ENCODE results near the gene GPR151. TPM values are rescaled to one million over a fixed set of nuclear protein-coding genes. Genes with fewer than 3 reads are reported as not detected.
A peak's percentile ranks its signal among the peaks of the same experiment; 100 is the strongest.

Gene GPR151
- total RNA-seq, 2 donors from 2014 or later, result 5.1 to 13.6 TPM

- Histone ChIP-seq H3K36me3 (ENCODE audit: control insufficient read depth, insufficient read depth, low read length) (no peaks in the 10 kb centered on the region), H3K9me3 (ENCODE audit: control insufficient read depth, low read length) (no peaks in the 10 kb centered on the region), H3K4me1 (ENCODE audit: control insufficient read depth, insufficient read depth, low read length) (no peaks in the 10 kb centered on the region), H3K4me3 (ENCODE audit: low read length) (no peak overlapping the region), H3K27me3 (ENCODE audit: control insufficient read depth, insufficient read depth, low read length, poor library complexity, severe bottlenecking) (no peaks in the 10 kb centered on the region), H3K27ac (ENCODE audit: low read depth, low read length) (no peak overlapping the region), H3K9ac (ENCODE audit: extremely low read depth, low read length, poor library complexity, severe bottlenecking) (no peak overlapping the region)
- H3K4me1 Mint-ChIP-seq, result peaks cover 11% of the 10 kb centered on the region
- no peak for DNase-seq
- TF ChIP-seq CTCF (conservative IDR thresholded peaks at IDR 0.05), result no peak
- H3K27me3 Mint-ChIP-seq (ENCODE audit: insufficient read depth), result peaks cover 4% of the 10 kb centered on the region
- no peaks in the 10 kb centered on the region for H3K9me3 Mint-ChIP-seq
- WGBS, 2 experiments (ENCODE audit: insufficient coverage in 1 of 2, insufficient read length in 1 of 2), result 73 to 80% methylated on average over 2 to 3 of the region's 3 CpGs
- H3K27ac Mint-ChIP-seq, result no peak overlapping the region
- no peak overlapping the region for H3K4me3 Mint-ChIP-seq
- no peaks in the 10 kb centered on the region for H3K36me3 Mint-ChIP-seq (ENCODE audit: low read depth)
These were observed 22.4 kb upstream of the GPR151 start for GRCh38 chr5:146538432-146538831.

DNA sequence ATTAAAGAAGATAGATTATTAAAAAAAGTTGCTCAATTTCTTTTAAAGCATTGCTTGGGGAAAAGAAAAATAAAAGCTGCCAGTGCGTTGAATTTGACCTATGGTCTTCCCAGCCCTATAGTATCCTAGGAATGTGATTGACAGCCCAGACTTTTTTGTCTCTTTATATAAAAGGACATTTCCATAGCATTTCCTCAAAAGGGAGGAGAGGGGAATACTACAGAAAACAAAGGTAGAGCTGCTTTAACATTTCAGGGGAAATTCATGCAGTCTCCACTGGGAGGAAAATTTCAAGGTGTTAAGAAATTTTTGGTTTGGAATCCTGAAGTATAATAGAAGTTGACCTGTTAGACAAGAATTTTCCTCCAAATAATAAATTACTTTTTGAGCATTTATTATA lies 17.9 kb upstream of the GPR151 start:
- Mint-ChIP-seq H3K9me3 (peaks cover 4% of the 10 kb centered on the region), H3K36me3 (ENCODE audit: low read depth) (no peaks in the 10 kb centered on the region), H3K27me3 (ENCODE audit: insufficient read depth) (peaks cover 4% of the 10 kb centered on the region), H3K27ac (no peak overlapping the region), H3K4me3 (no peak overlapping the region), H3K4me1 (peaks cover 13% of the 10 kb centered on the region)
- no CpG with 5 or more reads among the region's 1 CpG for WGBS, 2 experiments (ENCODE audit: insufficient coverage in 1 of 2, insufficient read length in 1 of 2)
- H3K4me3 ChIP-seq (ENCODE audit: low read length), result no peak overlapping the region
- peaks cover 7% of the 10 kb centered on the region for H3K9me3 ChIP-seq (ENCODE audit: control insufficient read depth, low read length)
- no peak for DNase-seq
- H3K9ac ChIP-seq (ENCODE audit: extremely low read depth, low read length, poor library complexity, severe bottlenecking), result no peak overlapping the region
- no peaks in the 10 kb centered on the region for H3K4me1 ChIP-seq (ENCODE audit: control insufficient read depth, insufficient read depth, low read length)
- no peak overlapping the region for H3K27ac ChIP-seq (ENCODE audit: low read depth, low read length)
- H3K27me3 ChIP-seq (ENCODE audit: control insufficient read depth, insufficient read depth, low read length, poor library complexity, severe bottlenecking), result no peaks in the 10 kb centered on the region
- no peak for TF ChIP-seq CTCF (conservative IDR thresholded peaks at IDR 0.05)
- no peaks in the 10 kb centered on the region for H3K36me3 ChIP-seq (ENCODE audit: control insufficient read depth, insufficient read depth, low read length)

GRCh38 chr5:146533260-146533857 lies 17.4 kb upstream of the GPR151 start:
- H3K9ac ChIP-seq (ENCODE audit: extremely low read depth, low read length, poor library complexity, severe bottlenecking), result no peak overlapping the region
- no peak overlapping the region for H3K27ac Mint-ChIP-seq
- H3K4me3 Mint-ChIP-seq, result no peak overlapping the region
- H3K9me3 Mint-ChIP-seq, result peaks cover 4% of the 10 kb centered on the region
- peak; percentile 94 for TF ChIP-seq CTCF (conservative IDR thresholded peaks at IDR 0.05)
- no peaks in the 10 kb centered on the region for H3K36me3 ChIP-seq (ENCODE audit: control insufficient read depth, insufficient read depth, low read length)
- no peak overlapping the region for H3K4me3 ChIP-seq (ENCODE audit: low read length)
- peaks cover 7% of the 10 kb centered on the region for H3K9me3 ChIP-seq (ENCODE audit: control insufficient read depth, low read length)
- H3K36me3 Mint-ChIP-seq (ENCODE audit: low read depth), result no peaks in the 10 kb centered on the region
- H3K4me1 ChIP-seq (ENCODE audit: control insufficient read depth, insufficient read depth, low read length), result no peaks in the 10 kb centered on the region
- H3K27ac ChIP-seq (ENCODE audit: low read depth, low read length), result no peak overlapping the region
- H3K27me3 Mint-ChIP-seq (ENCODE audit: insufficient read depth), result peaks cover 4% of the 10 kb centered on the region
- 0 to 37% methylated on average over 2 to 6 of the region's 7 CpGs for WGBS, 2 experiments (ENCODE audit: insufficient coverage in 1 of 2, insufficient read length in 1 of 2)
- no peaks in the 10 kb centered on the region for H3K27me3 ChIP-seq (ENCODE audit: control insufficient read depth, insufficient read depth, low read length, poor library complexity, severe bottlenecking)
- DNase-seq, result peak; percentile 94
- peaks cover 13% of the 10 kb centered on the region for H3K4me1 Mint-ChIP-seq
